ENCODE data around the gene LEO1.
A peak's percentile ranks its signal among the peaks of the same experiment; 100 is the strongest.

Gene LEO1

GRCh38 chr15:51971375-51972133 lies at the start of gene LEO1:
TSS of gene LEO1 (minus strand) at chr15:51971778. CDS start at chr15:51971745, 33 bp downstream.
- peak; percentile 58 for DNase-seq

GRCh38 chr15:52021128-52021671 lies 49.6 kb upstream of the LEO1 start:
- peak; percentile 41 for DNase-seq

GRCh38 chr15:52020221-52021085 lies 48.9 kb upstream of the LEO1 start:
- no peak for DNase-seq

- DNase-seq, result peak; percentile 15
These were observed 48.0 kb upstream of the LEO1 start for GRCh38 chr15:52019394-52020220.

- DNase-seq, result peak; percentile 28
These were observed 47.3 kb upstream of the LEO1 start, which contains the start of gene MAPK6 for GRCh38 chr15:52018693-52019393. TSS of gene MAPK6 (plus strand) at chr15:52019219. CDS start at chr15:52046461, 27,242 bp downstream.

- no peak for DNase-seq
These were observed 46.7 kb upstream of the LEO1 start for GRCh38 chr15:52018244-52018643.

- DNase-seq, result no peak
These were observed 44.7 kb upstream of the LEO1 start for GRCh38 chr15:52016316-52016715.

- DNase-seq, result no peak
These were observed 43.0 kb upstream of the LEO1 start for GRCh38 chr15:52014616-52015015.

- DNase-seq, result peak; percentile 60
These were observed 41.7 kb upstream of the LEO1 start for GRCh38 chr15:52013151-52013791.

GRCh38 chr15:52012210-52012609 lies 40.6 kb upstream of the LEO1 start:
- DNase-seq, result no peak

GRCh38 chr15:52011711-52012144 lies 40.1 kb upstream of the LEO1 start:
- DNase-seq, result no peak

- DNase-seq, result no peak
These were observed 39.3 kb upstream of the LEO1 start for GRCh38 chr15:52010633-52011595.

GRCh38 chr15:52008698-52009434 lies 37.3 kb upstream of the LEO1 start:
- DNase-seq, result no peak

- DNase-seq, result no peak
These were observed 36.8 kb upstream of the LEO1 start for GRCh38 chr15:52008359-52008697.

- no peak for DNase-seq
These were observed 35.2 kb upstream of the LEO1 start for GRCh38 chr15:52006702-52007340.

GRCh38 chr15:52005748-52006701 lies 34.4 kb upstream of the LEO1 start:
- no peak for DNase-seq

GRCh38 chr15:52004806-52005205 lies 33.2 kb upstream of the LEO1 start:
- no peak for DNase-seq

- no peak for DNase-seq
These were observed 32.1 kb upstream of the LEO1 start for GRCh38 chr15:52003710-52004109.
